Osteoblast (primary cell): ENCODE measurements around the gene DZIP3. TPM values are rescaled to one million over a fixed set of nuclear protein-coding genes. Genes with fewer than 3 reads are reported as not detected.

Source experiments
- DNase-seq: peaks from one replicate; pipeline ENCODE4 v3.0.0; 2011; ENCODE audit warnings: low spot score, mixed read lengths; ENCODE audit not compliant: insufficient read length; ENCODE audit errors: missing footprints
- H2AFZ ChIP-seq: 2 replicates; pipeline ENCODE4 v1.6.0; 2011; ENCODE audit warnings: mild to moderate bottlenecking, low read length
- H3K27ac ChIP-seq: 2 replicates; pipeline ENCODE4 v1.5.1; 2011; ENCODE audit warnings: mild to moderate bottlenecking, low read depth, low read length, moderate library complexity
- H3K27me3 ChIP-seq: 2 replicates; pipeline ENCODE4 v1.6.0; 2012; ENCODE audit warnings: mild to moderate bottlenecking, control low read depth, inconsistent platforms, low read length, moderate library complexity; ENCODE audit not compliant: insufficient read depth
- H3K36me3 ChIP-seq: 2 replicates; pipeline ENCODE4 v1.5.1; 2011; ENCODE audit warnings: mild to moderate bottlenecking, low read length, control low read depth, moderate library complexity; ENCODE audit not compliant: insufficient read depth
- H3K4me1 ChIP-seq: 2 replicates; pipeline ENCODE4 v1.5.1; 2011; ENCODE audit warnings: mild to moderate bottlenecking, low read length, control low read depth, moderate library complexity; ENCODE audit not compliant: insufficient read depth
- H3K4me2 ChIP-seq: 2 replicates; pipeline ENCODE4 v1.6.0; 2011; ENCODE audit warnings: mild to moderate bottlenecking, low read length; ENCODE audit not compliant: insufficient read depth
- H3K4me3 ChIP-seq: fragments of 200-600 bp; sonication (generic); 3 replicates; pipeline ENCODE4 v1.5.1; 2012; ENCODE audit warnings: mild to moderate bottlenecking, low read length, inconsistent platforms; ENCODE audit not compliant: insufficient read depth
- H3K79me2 ChIP-seq: 2 replicates; pipeline ENCODE4 v1.6.0; 2012; ENCODE audit warnings: mild to moderate bottlenecking, low read length, control low read depth, inconsistent platforms; ENCODE audit not compliant: insufficient read depth
- H3K9me3 ChIP-seq: 2 replicates; pipeline ENCODE4 v1.5.1; 2011; ENCODE audit warnings: low read depth, low read length, control low read depth
- H4K20me1 ChIP-seq: 2 replicates; pipeline ENCODE4 v1.6.0; 2012; ENCODE audit warnings: mild to moderate bottlenecking, low read length, control low read depth; ENCODE audit not compliant: insufficient read depth
- total RNA-seq: library from RNA; depleted of rRNA; stranded (reverse); fragments of >200 nt; gene quantifications from 2 replicates; pipeline ENCODE4 v1.2.3, GENCODE V29; 2012
- TF ChIP-seq, protein P1 (sequence below): IDR thresholded peaks from 2 replicates; pipeline ENCODE4 v1.5.1; 2011; ENCODE audit warnings: mild to moderate bottlenecking, low read depth, low read length, moderate library complexity; ENCODE audit errors: extremely low read depth

The DZIP3 gene
- total RNA-seq, 1 donor = 12.3 TPM

DNA sequence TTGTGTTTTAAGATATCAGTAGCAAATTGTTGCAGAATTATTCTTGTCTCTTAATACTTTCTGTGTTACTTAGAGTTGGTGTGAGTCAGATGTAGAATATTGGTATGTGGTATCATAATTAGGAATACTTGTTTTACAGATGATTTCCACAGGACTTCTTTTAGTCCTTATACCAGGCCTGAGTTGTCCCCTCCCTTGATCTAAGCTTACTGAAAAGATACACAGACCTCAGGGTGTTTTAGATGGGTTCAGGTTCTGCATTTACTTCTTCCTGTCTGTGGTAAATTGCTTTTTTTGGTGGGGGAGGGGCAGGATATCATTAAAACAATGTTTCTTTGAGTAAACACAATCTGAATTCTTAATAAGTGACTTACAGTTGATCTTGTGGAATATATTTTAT lies 14.2 kb downstream of the DZIP3 start:
- Histone ChIP-seq H3K4me3 (no peak overlapping the region), H3K27ac (no peak overlapping the region), H3K4me1 (peaks cover 6% of the 10 kb centered on the region), H3K9me3 (no peaks in the 10 kb centered on the region), H3K79me2 (no peaks in the 10 kb centered on the region), H3K36me3 (no peaks in the 10 kb centered on the region), H3K4me2 (no peak overlapping the region), H4K20me1 (no peaks in the 10 kb centered on the region), H2AFZ (no peak overlapping the region), H3K27me3 (no peaks in the 10 kb centered on the region)
- TF ChIP-seq, protein P1, sequence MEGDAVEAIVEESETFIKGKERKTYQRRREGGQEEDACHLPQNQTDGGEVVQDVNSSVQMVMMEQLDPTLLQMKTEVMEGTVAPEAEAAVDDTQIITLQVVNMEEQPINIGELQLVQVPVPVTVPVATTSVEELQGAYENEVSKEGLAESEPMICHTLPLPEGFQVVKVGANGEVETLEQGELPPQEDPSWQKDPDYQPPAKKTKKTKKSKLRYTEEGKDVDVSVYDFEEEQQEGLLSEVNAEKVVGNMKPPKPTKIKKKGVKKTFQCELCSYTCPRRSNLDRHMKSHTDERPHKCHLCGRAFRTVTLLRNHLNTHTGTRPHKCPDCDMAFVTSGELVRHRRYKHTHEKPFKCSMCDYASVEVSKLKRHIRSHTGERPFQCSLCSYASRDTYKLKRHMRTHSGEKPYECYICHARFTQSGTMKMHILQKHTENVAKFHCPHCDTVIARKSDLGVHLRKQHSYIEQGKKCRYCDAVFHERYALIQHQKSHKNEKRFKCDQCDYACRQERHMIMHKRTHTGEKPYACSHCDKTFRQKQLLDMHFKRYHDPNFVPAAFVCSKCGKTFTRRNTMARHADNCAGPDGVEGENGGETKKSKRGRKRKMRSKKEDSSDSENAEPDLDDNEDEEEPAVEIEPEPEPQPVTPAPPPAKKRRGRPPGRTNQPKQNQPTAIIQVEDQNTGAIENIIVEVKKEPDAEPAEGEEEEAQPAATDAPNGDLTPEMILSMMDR = no peak
- no peak for DNase-seq

DNA sequence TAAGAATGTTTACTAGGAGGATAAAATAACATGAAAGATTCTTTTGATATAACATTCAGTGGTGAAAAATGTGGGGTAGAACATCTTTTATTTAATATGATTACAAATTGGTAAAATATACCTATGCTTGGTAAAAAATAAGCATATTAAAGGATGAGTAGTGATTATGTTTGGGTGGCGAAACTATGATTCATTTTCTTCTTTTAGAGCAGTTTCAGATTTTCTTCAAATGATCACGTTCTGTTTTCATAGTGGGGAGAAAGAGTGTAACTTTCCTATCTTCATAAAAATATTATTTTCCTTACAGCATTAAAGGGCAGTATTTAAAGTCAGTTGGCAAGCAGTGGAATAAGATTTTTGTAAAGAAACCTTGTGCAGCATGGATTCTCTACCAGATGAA lies 15.5 kb downstream of the DZIP3 start:
- no peak for DNase-seq
- no peaks in the 10 kb centered on the region for H3K27me3 ChIP-seq
- no peaks in the 10 kb centered on the region for H3K79me2 ChIP-seq
- TF ChIP-seq, protein P1 = no peak
- peaks cover 6% of the 10 kb centered on the region for H3K4me1 ChIP-seq
- no peaks in the 10 kb centered on the region for H3K9me3 ChIP-seq
- H3K27ac ChIP-seq = no peak overlapping the region
- H3K4me2 ChIP-seq = no peak overlapping the region
- no peaks in the 10 kb centered on the region for H4K20me1 ChIP-seq
- no peak overlapping the region for H2AFZ ChIP-seq
- H3K36me3 ChIP-seq = no peaks in the 10 kb centered on the region
- no peak overlapping the region for H3K4me3 ChIP-seq

DNA sequence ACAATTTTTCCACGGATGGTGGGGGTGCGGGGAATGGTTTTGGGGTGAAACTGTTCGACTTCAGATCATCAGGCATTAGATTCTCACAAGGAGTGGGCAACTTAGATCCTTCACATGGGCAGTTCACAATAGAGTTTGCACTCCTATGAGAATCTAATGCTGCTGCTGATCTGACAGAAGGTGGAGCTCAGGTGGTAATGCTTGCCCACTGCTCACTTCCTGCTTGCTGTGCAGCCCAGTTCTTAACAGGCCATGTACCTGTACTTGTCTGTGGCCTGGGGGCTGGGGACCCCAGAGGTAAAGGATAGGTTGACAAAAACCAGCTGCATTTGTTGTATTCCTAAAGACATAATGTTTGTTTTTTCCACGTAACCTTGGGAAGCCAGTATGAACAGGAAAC lies 16.0 kb downstream of the DZIP3 start:
- DNase-seq = no peak
- Histone ChIP-seq H4K20me1 (no peaks in the 10 kb centered on the region), H3K9me3 (no peaks in the 10 kb centered on the region), H2AFZ (no peak overlapping the region), H3K27ac (no peak overlapping the region), H3K4me2 (no peak overlapping the region), H3K27me3 (no peaks in the 10 kb centered on the region), H3K4me3 (no peak overlapping the region), H3K4me1 (peaks cover 6% of the 10 kb centered on the region), H3K79me2 (no peaks in the 10 kb centered on the region), H3K36me3 (no peaks in the 10 kb centered on the region)
- TF ChIP-seq, protein P1 = no peak

DNA sequence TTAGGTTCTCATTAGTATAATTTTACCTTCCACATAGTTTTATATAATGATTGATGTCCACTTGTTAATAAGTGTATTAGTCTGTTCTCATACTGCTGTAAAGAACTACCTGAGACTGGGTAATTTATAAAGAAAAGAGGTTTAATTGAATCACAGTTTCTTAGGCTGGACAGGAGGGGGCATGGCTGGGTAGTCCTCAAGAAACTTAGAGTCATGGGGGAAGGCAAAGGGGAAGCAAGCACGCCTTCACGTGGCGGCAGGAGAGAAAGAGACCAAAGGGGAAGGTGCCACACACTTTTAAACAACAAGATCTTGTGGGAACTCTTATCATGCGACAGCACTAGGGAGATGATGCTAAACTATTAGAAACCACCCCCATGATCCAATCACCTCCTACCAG lies 19.2 kb downstream of the DZIP3 start:
- H3K4me1 ChIP-seq = peaks cover 2% of the 10 kb centered on the region
- H3K4me3 ChIP-seq = no peak overlapping the region
- no peak overlapping the region for H3K4me2 ChIP-seq
- no peak overlapping the region for H2AFZ ChIP-seq
- H3K36me3 ChIP-seq = no peaks in the 10 kb centered on the region
- no peaks in the 10 kb centered on the region for H3K79me2 ChIP-seq
- H3K27me3 ChIP-seq = no peaks in the 10 kb centered on the region
- no peak for DNase-seq
- TF ChIP-seq, protein P1 = no peak
- H4K20me1 ChIP-seq = no peaks in the 10 kb centered on the region
- H3K27ac ChIP-seq = no peak overlapping the region
- no peaks in the 10 kb centered on the region for H3K9me3 ChIP-seq
